DMS153 treated with DMSO at 0.1 percent for 48 hours (cell line): Measurements from ENCODE around the gene STRN4.

Source experiments
- DNase-seq: peaks from one replicate; lab custom pipeline; 2025; ENCODE audit not compliant: unreplicated experiment; lab: John Stamatoyannopoulos, UW

STRN4 gene

GRCh38 chr19:46726551-46726950 is 19.7 kb downstream of the STRN4 start:
- no peak for DNase-seq

GRCh38 chr19:46725859-46726393 is 20.3 kb downstream of the STRN4 start:
- DNase-seq = no peak

- DNase-seq = no peak
Observed at GRCh38 chr19:46725036-46725820, 21.0 kb downstream of the STRN4 start.

- DNase-seq = no peak
Observed at GRCh38 chr19:46724468-46724867, 21.8 kb downstream of the STRN4 start.

- DNase-seq = no peak
Observed at GRCh38 chr19:46723471-46723870, 22.8 kb downstream of the STRN4 start.

- DNase-seq = no peak
Observed at GRCh38 chr19:46723023-46723461, 23.2 kb downstream of the STRN4 start.

GRCh38 chr19:46722421-46723022 is 23.7 kb downstream of the STRN4 start:
- DNase-seq = no peak

- no peak for DNase-seq
Observed at GRCh38 chr19:46722004-46722380, 24.3 kb downstream of the STRN4 start.

- no peak for DNase-seq
Observed at GRCh38 chr19:46721269-46722003, 24.8 kb downstream of the STRN4 start.

- no peak for DNase-seq
Observed at GRCh38 chr19:46720503-46721239, 25.6 kb downstream of the STRN4 start.

- DNase-seq = no peak
Observed at GRCh38 chr19:46719629-46720502, 26.4 kb downstream of the STRN4 start.

GRCh38 chr19:46718934-46719622 is 27.2 kb downstream of the STRN4 start:
- no peak for DNase-seq

- no peak for DNase-seq
Observed at GRCh38 chr19:46718157-46718933, 27.9 kb downstream of the STRN4 start.

GRCh38 chr19:46717716-46718143 is 28.5 kb downstream of the STRN4 start:
- no peak for DNase-seq

- DNase-seq = peak; percentile 32
Observed at GRCh38 chr19:46717034-46717715, 29.1 kb downstream of the STRN4 start, which contains the start of gene PRKD2. Gene PRKD2, minus strand, starts transcription at chr19:46717114. Its CDS starts 744 bp downstream, at chr19:46716370.

- no peak for DNase-seq
Observed at GRCh38 chr19:46716672-46717033, 29.6 kb downstream of the STRN4 start.

- DNase-seq = no peak
Observed at GRCh38 chr19:46715975-46716671, 30.1 kb downstream of the STRN4 start.

GRCh38 chr19:46715620-46715974 is 30.7 kb downstream of the STRN4 start:
- DNase-seq = no peak
